HG02981 (cell line): ENCODE measurements around the gene PRKN.

ENCODE experiments used
- ATAC-seq: cut with Tn5 transposase; IDR thresholded peaks from one replicate; pipeline ENCODE4 v1.9.1; 2021; ENCODE audit warnings: mild to moderate bottlenecking, moderate library complexity; ENCODE audit not compliant: unreplicated experiment

PRKN gene

GRCh38 chr6:162622572-162622971 lies 105.0 kb downstream of the PRKN start:
- no peak for ATAC-seq

GRCh38 chr6:162621246-162621645 lies 106.3 kb downstream of the PRKN start:
- ATAC-seq = no peak

- no peak for ATAC-seq
These were observed 107.5 kb downstream of the PRKN start for GRCh38 chr6:162620073-162620472.

- no peak for ATAC-seq
These were observed 109.0 kb downstream of the PRKN start for GRCh38 chr6:162618448-162619002.

- no peak for ATAC-seq
These were observed 112.4 kb downstream of the PRKN start for GRCh38 chr6:162615016-162615705.

- ATAC-seq = no peak
These were observed 114.3 kb downstream of the PRKN start for GRCh38 chr6:162613310-162613709.

GRCh38 chr6:162612613-162613012 lies 115.0 kb downstream of the PRKN start:
- no peak for ATAC-seq

GRCh38 chr6:162610351-162610750 lies 117.2 kb downstream of the PRKN start:
- ATAC-seq = no peak

GRCh38 chr6:162605881-162606280 lies 121.7 kb downstream of the PRKN start:
- ATAC-seq = no peak

GRCh38 chr6:162603231-162604015 lies 124.1 kb downstream of the PRKN start:
- no peak for ATAC-seq

GRCh38 chr6:162602759-162603158 lies 124.8 kb downstream of the PRKN start:
- no peak for ATAC-seq

- ATAC-seq = no peak
These were observed 130.9 kb downstream of the PRKN start for GRCh38 chr6:162596676-162597075.

GRCh38 chr6:162591517-162591916 lies 136.0 kb downstream of the PRKN start:
- no peak for ATAC-seq

GRCh38 chr6:162581988-162582780 lies 145.4 kb downstream of the PRKN start:
- no peak for ATAC-seq

- ATAC-seq = no peak
These were observed 146.9 kb downstream of the PRKN start for GRCh38 chr6:162580619-162581018.

- no peak for ATAC-seq
These were observed 151.6 kb downstream of the PRKN start for GRCh38 chr6:162576016-162576415.

- no peak for ATAC-seq
These were observed 155.3 kb downstream of the PRKN start for GRCh38 chr6:162572240-162572639.

- no peak for ATAC-seq
These were observed 159.3 kb downstream of the PRKN start for GRCh38 chr6:162568266-162568665.

- ATAC-seq = no peak
These were observed 165.5 kb downstream of the PRKN start for GRCh38 chr6:162562041-162562440.

- ATAC-seq = no peak
These were observed 166.7 kb downstream of the PRKN start for GRCh38 chr6:162560891-162561290.

GRCh38 chr6:162554531-162554930 lies 173.0 kb downstream of the PRKN start:
- no peak for ATAC-seq
